Hepatocyte (in vitro differentiated cells): Measurements from ENCODE around the gene CCL11. TPM values are rescaled to one million over a fixed set of nuclear protein-coding genes. Genes with fewer than 3 reads are reported as not detected.

Source experiments
- DNase-seq: peaks from one replicate; pipeline ENCODE4 v3.0.0-alpha.2; 2016; ENCODE audit warnings: low spot score
- H2AFZ ChIP-seq: fragments of 200-600 bp; sonication (generic); 2 replicates; pipeline ENCODE4 v1.6.0; 2016; ENCODE audit warnings: antibody characterized with exemption, mild to moderate bottlenecking
- H3K27ac ChIP-seq: fragments of 200-600 bp; sonication (generic); 2 replicates; pipeline ENCODE4 v1.5.1; 2016; ENCODE audit warnings: mild to moderate bottlenecking
- H3K27me3 ChIP-seq: fragments of 200-600 bp; sonication (generic); 2 replicates; pipeline ENCODE4 v1.6.1; 2016
- H3K36me3 ChIP-seq: fragments of 200-600 bp; sonication (generic); replicated peaks from 2 replicates; pipeline ENCODE4 v1.5.1; 2016; ENCODE audit warnings: low read depth; ENCODE audit not compliant: insufficient read depth
- H3K4me1 ChIP-seq: fragments of 200-600 bp; sonication (generic); 2 replicates; pipeline ENCODE4 v1.5.1; 2016; ENCODE audit warnings: mild to moderate bottlenecking, moderate library complexity; ENCODE audit not compliant: insufficient read depth
- H3K4me2 ChIP-seq: fragments of 200-600 bp; sonication (generic); 2 replicates; pipeline ENCODE4 v1.6.0; 2016
- H3K4me3 ChIP-seq: fragments of 200-600 bp; sonication (generic); 2 replicates; pipeline ENCODE4 v1.5.1; 2016; ENCODE audit warnings: mild to moderate bottlenecking
- H3K79me2 ChIP-seq: fragments of 200-600 bp; sonication (generic); 2 replicates; pipeline ENCODE4 v1.6.0; 2017; ENCODE audit warnings: mild to moderate bottlenecking
- H3K9me2 ChIP-seq: fragments of 200-600 bp; sonication (generic); replicated peaks from 2 replicates; pipeline ENCODE4 v1.6.0; 2017; ENCODE audit warnings: mild to moderate bottlenecking; ENCODE audit not compliant: insufficient read depth
- H3K9me3 ChIP-seq: fragments of 200-600 bp; sonication (generic); 2 replicates; pipeline ENCODE4 v1.5.1; 2016; ENCODE audit warnings: low read depth, mild to moderate bottlenecking
- H4K20me1 ChIP-seq: fragments of 200-600 bp; sonication (generic); 2 replicates; pipeline ENCODE4 v1.6.0; 2016; ENCODE audit warnings: mild to moderate bottlenecking; ENCODE audit not compliant: insufficient read depth, poor library complexity, severe bottlenecking
- CTCF ChIP-seq: fragments of 200-600 bp; sonication (generic); IDR thresholded peaks from 2 replicates; pipeline ENCODE4 v1.5.1; 2016; ENCODE audit warnings: antibody characterized with exemption, mild to moderate bottlenecking; ENCODE audit not compliant: poor library complexity
- EZH2 ChIP-seq: fragments of 200-600 bp; sonication (generic); IDR thresholded peaks from 2 replicates; pipeline ENCODE4 v1.6.1; 2016; ENCODE audit warnings: antibody characterized with exemption, mild to moderate bottlenecking, borderline replicate concordance
- EZH2phosphoT487 ChIP-seq: fragments of 200-600 bp; sonication (generic); IDR thresholded peaks from one replicate; pipeline ENCODE4 v1.6.1; 2018; ENCODE audit warnings: antibody characterized with exemption, mild to moderate bottlenecking, low read depth, moderate library complexity; ENCODE audit not compliant: unreplicated experiment, severe bottlenecking
- WGBS: methylation state at CpG from one replicate; pipeline ENCODE4 v1.1.6; 2016; ENCODE audit warnings: low lambda C conversion rate; ENCODE audit errors: missing lambda C conversion rate; 5-methylcytosine and 5-hydroxymethylcytosine counted together
- polyA plus RNA-seq: library from polyadenylated mRNA; unstranded; fragments of >200 nt; fragmentation: Nextera tagmentation; extraction: Ambion mirVana; gene quantifications from 2 replicates; pipeline ENCODE4 v1.2.1, GENCODE V29; 2016
- total RNA-seq: library from RNA; depleted of rRNA; stranded (reverse); fragments of >200 nt; gene quantifications from 2 replicates; pipeline ENCODE4 v1.2.3, GENCODE V29; 2014

Gene CCL11
- total and polyA plus RNA-seq, 2 experiments from 2014 or later, result 0.82 TPM; not detected in 1

GRCh38 chr17:34242587-34243363 lies 42.8 kb upstream of the CCL11 start:
- Histone ChIP-seq H3K4me1 (peaks cover 8% of the 10 kb centered on the region), H4K20me1 (no peaks in the 10 kb centered on the region), H3K9me3 (no peaks in the 10 kb centered on the region), H3K4me2 (no peak overlapping the region), H3K9me2 (no peaks in the 10 kb centered on the region), H2AFZ (no peak overlapping the region), H3K36me3 (no peaks in the 10 kb centered on the region), H3K27me3 (no peaks in the 10 kb centered on the region), H3K79me2 (no peaks in the 10 kb centered on the region), H3K4me3 (no peak overlapping the region), H3K27ac (no peak overlapping the region)
- WGBS, result 80% methylated on average over 8 of the region's 8 CpGs
- no peak for DNase-seq
- no peak for TF ChIP-seq EZH2phosphoT487

- no peak overlapping the region for H2AFZ ChIP-seq
- H3K4me1 ChIP-seq, result peaks cover 10% of the 10 kb centered on the region
- no peak overlapping the region for H3K4me3 ChIP-seq
- no peak overlapping the region for H3K27ac ChIP-seq
- H3K4me2 ChIP-seq, result no peak overlapping the region
- no peak for TF ChIP-seq EZH2
- no peak for TF ChIP-seq CTCF
- no peak for TF ChIP-seq EZH2phosphoT487
- no peaks in the 10 kb centered on the region for H3K9me2 ChIP-seq
- no peaks in the 10 kb centered on the region for H3K79me2 ChIP-seq
- WGBS, result 79% methylated on average over 7 of the region's 7 CpGs
- H3K27me3 ChIP-seq, result no peaks in the 10 kb centered on the region
- H4K20me1 ChIP-seq, result no peaks in the 10 kb centered on the region
- H3K36me3 ChIP-seq, result no peaks in the 10 kb centered on the region
- no peaks in the 10 kb centered on the region for H3K9me3 ChIP-seq
- DNase-seq, result no peak
These were observed 41.9 kb upstream of the CCL11 start for GRCh38 chr17:34243364-34244320.

- H3K9me2 ChIP-seq, result no peaks in the 10 kb centered on the region
- no peaks in the 10 kb centered on the region for H3K36me3 ChIP-seq
- no peaks in the 10 kb centered on the region for H4K20me1 ChIP-seq
- no peak overlapping the region for H3K4me3 ChIP-seq
- no peaks in the 10 kb centered on the region for H3K79me2 ChIP-seq
- H3K9me3 ChIP-seq, result no peaks in the 10 kb centered on the region
- no peak overlapping the region for H2AFZ ChIP-seq
- H3K27ac ChIP-seq, result no peak overlapping the region
- H3K27me3 ChIP-seq, result no peaks in the 10 kb centered on the region
- H3K4me1 ChIP-seq, result peaks cover 21% of the 10 kb centered on the region
- no peak overlapping the region for H3K4me2 ChIP-seq
- WGBS, result 81% methylated on average over 6 of the region's 6 CpGs
- DNase-seq, result no peak
- no peak for TF ChIP-seq EZH2
- TF ChIP-seq EZH2phosphoT487, result no peak
- no peak for TF ChIP-seq CTCF
These were observed 40.1 kb upstream of the CCL11 start for GRCh38 chr17:34245351-34245905.

- Histone ChIP-seq H3K27me3 (no peaks in the 10 kb centered on the region), H4K20me1 (no peaks in the 10 kb centered on the region), H3K79me2 (no peaks in the 10 kb centered on the region), H3K9me2 (no peaks in the 10 kb centered on the region), H2AFZ (no peak overlapping the region), H3K27ac (no peak overlapping the region), H3K9me3 (no peaks in the 10 kb centered on the region), H3K4me3 (no peak overlapping the region), H3K4me2 (no peak overlapping the region), H3K36me3 (no peaks in the 10 kb centered on the region), H3K4me1 (peaks cover 21% of the 10 kb centered on the region)
- TF ChIP-seq CTCF, result no peak
- WGBS, result 94% methylated on average over 1 of the region's 1 CpG
- no peak for DNase-seq
These were observed 39.1 kb upstream of the CCL11 start for GRCh38 chr17:34246446-34246845.
